Upper lobe of right lung (tissue), 1 donor: ENCODE measurements around the gene PHPT1. TPM values are rescaled to one million over a fixed set of nuclear protein-coding genes. Genes with fewer than 3 reads are reported as not detected.

Experiments
- ATAC-seq: fragments of 200-7000 bp; cut with Tn5 transposase; one replicate; pipeline ENCODE4 v1.9.1; 2020; ENCODE audit warnings: mild to moderate bottlenecking, moderate library complexity
- DNase-seq: peaks from one replicate; pipeline ENCODE4 v3.0.0-alpha.2; 2020
- H3K27ac ChIP-seq: fragments of 200-600 bp; one replicate; pipeline ENCODE4 v1.8.0; 2022
- H3K27me3 ChIP-seq: fragments of 200-600 bp; one replicate; pipeline ENCODE4 v1.8.0; 2022; ENCODE audit warnings: mild to moderate bottlenecking
- H3K36me3 ChIP-seq: fragments of 200-600 bp; one replicate; pipeline ENCODE4 v1.8.0; 2022
- H3K4me1 ChIP-seq: fragments of 200-600 bp; one replicate; pipeline ENCODE4 v1.8.0; 2022
- H3K4me3 ChIP-seq: fragments of 200-600 bp; one replicate; pipeline ENCODE4 v1.8.0; 2022; ENCODE audit warnings: mild to moderate bottlenecking
- H3K9me3 ChIP-seq: fragments of 200-600 bp; one replicate; pipeline ENCODE4 v1.8.0; 2022
- intact Hi-C: fragments of 100-400 bp; cut with DNase I; formaldehyde crosslinking; loops from one replicate; pipeline ENCODE4 v1.11.0; 2022
- total RNA-seq: library from RNA; stranded (reverse); fragmentation: NEBNext Ultra II Directional; extraction: Animal tissue kit (Norgen Biotek cat#: 25700); gene quantifications from one replicate; pipeline ENCODE4 v1.2.1, GENCODE V29; 2021
- TF ChIP-seq, protein P1 (sequence below): fragments of 200-600 bp; IDR thresholded peaks from one replicate; pipeline ENCODE4 v1.8.0; 2022; ENCODE audit warnings: antibody characterized with exemption
- donor health status: DM: no; HTN: yes; CAD: no; lungs with severe emphysema.

Gene PHPT1
- total RNA-seq, 1 donor from 2014 or later, result 82.1 TPM

DNA sequence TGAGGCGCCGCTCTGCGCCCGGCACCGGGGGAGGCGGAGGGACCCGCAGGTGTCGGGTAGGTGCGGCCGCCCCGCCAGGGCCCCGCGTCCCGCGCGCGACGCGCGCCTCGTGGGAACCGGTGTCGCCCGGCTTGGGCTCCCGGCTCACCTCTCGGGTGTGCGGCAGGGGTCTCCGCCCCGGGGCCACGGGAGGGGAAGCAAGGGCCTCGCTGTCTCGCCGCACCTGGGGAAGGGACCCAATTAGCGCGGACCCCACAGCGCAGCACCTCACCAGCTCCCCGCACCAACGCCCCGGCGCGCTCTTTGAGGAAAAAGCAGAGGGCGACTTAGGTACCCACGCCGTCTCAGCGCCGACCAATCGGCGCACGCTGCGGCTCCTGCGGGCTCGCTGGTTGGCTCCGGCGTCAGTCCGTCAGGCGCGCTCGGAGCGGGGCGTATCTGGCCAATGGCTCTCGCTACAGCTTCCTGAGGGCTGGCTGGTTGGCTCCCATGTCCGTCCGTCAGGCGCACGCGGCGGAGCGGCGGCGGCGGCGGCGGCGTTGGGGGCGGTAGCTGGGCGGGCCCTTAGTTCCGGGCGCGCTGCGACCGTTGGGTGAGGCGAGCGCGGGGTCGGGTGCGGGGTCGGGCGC is 36.9 kb downstream of the PHPT1 start, which contains the start of gene TRAF2:
TRAF2 (plus strand) TSS at position 567 of the 629 bp plus-strand sequence. CDS start 12,225 bp downstream, outside the sequence.
- peak; percentile 98 for ATAC-seq
- intact Hi-C loops, result no loop called here
- Histone ChIP-seq H3K27ac (peak within 1 kb of the TSS; percentile 81), H3K27me3 (no peaks in the 10 kb centered on the region), H3K4me3 (peak within 1 kb of the TSS; percentile 92), H3K36me3 (no peaks in the 10 kb centered on the region), H3K4me1 (peaks cover 33% of the 10 kb centered on the region), H3K9me3 (no peaks in the 10 kb centered on the region)
- TF ChIP-seq, protein P1, sequence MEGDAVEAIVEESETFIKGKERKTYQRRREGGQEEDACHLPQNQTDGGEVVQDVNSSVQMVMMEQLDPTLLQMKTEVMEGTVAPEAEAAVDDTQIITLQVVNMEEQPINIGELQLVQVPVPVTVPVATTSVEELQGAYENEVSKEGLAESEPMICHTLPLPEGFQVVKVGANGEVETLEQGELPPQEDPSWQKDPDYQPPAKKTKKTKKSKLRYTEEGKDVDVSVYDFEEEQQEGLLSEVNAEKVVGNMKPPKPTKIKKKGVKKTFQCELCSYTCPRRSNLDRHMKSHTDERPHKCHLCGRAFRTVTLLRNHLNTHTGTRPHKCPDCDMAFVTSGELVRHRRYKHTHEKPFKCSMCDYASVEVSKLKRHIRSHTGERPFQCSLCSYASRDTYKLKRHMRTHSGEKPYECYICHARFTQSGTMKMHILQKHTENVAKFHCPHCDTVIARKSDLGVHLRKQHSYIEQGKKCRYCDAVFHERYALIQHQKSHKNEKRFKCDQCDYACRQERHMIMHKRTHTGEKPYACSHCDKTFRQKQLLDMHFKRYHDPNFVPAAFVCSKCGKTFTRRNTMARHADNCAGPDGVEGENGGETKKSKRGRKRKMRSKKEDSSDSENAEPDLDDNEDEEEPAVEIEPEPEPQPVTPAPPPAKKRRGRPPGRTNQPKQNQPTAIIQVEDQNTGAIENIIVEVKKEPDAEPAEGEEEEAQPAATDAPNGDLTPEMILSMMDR, result no peak
- peak; percentile 99 for DNase-seq

DNA sequence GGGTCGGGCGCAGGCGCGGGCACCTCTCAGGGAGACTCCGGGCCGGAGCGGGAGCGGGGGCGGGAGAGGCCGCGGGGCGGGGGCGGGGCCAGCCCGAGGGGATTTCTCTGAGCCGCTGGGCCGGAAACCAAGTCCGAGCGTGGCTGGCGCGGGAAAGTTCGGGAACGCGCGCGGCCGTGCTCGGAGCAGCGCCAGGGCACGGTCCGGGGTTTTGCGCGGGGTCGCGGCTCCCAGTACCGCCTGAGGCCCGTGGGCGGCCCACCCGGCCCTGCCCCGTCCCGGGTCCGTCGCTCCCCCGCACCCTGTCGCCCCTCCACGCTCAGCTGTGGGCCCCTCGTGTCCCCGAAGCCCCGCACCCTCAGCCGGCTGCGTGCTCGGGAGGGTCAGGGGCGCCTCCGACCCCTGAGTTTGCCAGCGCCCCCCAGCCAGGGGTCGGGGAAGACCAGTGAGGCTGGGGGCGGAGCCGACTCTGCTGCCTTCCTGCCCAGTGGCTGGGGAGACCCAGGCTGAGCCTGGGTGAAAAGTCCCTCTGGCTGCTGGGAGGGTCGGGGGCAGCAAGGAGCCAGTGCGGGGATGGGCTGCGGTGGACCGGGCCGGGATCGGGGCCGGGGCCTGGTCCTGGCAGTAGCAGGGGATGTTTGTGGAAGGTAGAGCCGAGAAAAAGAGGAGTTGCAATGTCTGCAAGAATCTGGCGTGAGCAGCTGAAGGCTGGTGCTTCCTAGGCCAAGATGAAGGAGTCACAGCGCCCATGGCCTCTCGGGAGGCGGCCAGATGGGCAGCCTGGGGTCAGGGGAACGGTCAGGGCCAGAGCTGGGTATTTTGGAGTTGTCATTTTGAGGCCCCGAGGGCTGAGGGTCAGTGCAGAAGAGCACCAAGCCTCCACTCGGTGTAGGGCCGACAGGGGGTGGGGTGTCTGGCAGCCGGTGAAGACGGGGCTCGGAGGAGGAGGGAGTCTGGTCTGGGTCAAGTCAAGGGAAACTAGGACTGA is 37.7 kb downstream of the PHPT1 start:
- intact Hi-C loops, result no loop called here
- DNase-seq, result peak; percentile 71
- TF ChIP-seq, protein P1, result no peak

DNA sequence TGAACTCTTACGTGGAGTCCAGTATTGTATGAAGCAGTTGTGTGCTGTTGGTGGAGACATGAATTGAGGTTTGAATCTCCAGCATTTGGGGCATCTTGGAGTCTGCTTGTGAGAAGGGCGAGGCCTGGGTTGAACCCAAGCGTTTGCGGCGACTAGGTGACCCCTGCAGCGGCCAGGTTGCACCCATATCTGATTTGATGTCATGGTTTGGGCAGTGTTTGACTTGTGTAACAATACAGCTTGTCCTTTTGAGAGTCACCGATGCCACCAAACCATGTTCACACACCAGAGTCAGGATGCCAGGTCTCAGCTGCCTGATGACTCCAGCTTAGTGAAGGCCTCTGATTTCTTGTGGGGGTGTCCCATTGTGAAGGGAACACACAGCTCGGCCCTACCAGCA is 39.2 kb downstream of the PHPT1 start:
- Histone ChIP-seq H3K27ac (no peak overlapping the region), H3K4me3 (no peak overlapping the region), H3K9me3 (no peaks in the 10 kb centered on the region), H3K36me3 (no peaks in the 10 kb centered on the region), H3K4me1 (peaks cover 13% of the 10 kb centered on the region), H3K27me3 (no peaks in the 10 kb centered on the region)
- DNase-seq (no peak), ATAC-seq (no peak)
- TF ChIP-seq, protein P1, result no peak
- intact Hi-C loops, result no loop called here

More for the DNA sequence above, 37.7 kb downstream of the PHPT1 start:
- peak overlapping the region; percentile 81 for H3K27ac ChIP-seq
- no peaks in the 10 kb centered on the region for H3K9me3 ChIP-seq
- H3K27me3 ChIP-seq, result no peaks in the 10 kb centered on the region
- H3K4me1 ChIP-seq, result peaks cover 26% of the 10 kb centered on the region
- H3K4me3 ChIP-seq, result peak overlapping the region; percentile 92
- peak; percentile 46 for ATAC-seq
- H3K36me3 ChIP-seq, result no peaks in the 10 kb centered on the region

DNA sequence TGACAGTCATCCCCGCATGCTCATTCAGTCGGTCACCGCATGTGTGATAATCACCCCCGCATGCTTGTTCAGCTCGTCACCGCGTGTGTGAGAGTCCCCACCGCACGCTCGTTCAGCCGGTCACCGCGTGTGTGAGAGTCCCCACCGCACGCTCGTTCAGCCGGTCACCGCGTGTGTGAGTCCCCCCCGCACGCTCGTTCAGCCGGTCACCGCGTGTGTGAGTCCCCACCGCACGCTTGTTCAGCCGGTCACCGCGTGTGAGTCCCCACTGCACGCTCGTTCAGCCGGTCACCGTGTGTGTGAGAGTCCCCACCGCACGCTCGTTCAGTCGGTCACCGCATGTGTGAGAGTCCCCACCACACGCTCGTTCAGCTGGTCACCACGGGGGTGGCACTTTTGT is 40.6 kb downstream of the PHPT1 start:
- intact Hi-C loops, result no loop called here
- H3K9me3 ChIP-seq, result no peaks in the 10 kb centered on the region
- ATAC-seq (no peak), DNase-seq (no peak)
- H3K27me3 ChIP-seq, result no peaks in the 10 kb centered on the region
- H3K4me1 ChIP-seq, result peaks cover 13% of the 10 kb centered on the region
- TF ChIP-seq, protein P1, result no peak
- H3K36me3 ChIP-seq, result no peaks in the 10 kb centered on the region
- H3K4me3 ChIP-seq, result no peak overlapping the region
- H3K27ac ChIP-seq, result no peak overlapping the region

DNA sequence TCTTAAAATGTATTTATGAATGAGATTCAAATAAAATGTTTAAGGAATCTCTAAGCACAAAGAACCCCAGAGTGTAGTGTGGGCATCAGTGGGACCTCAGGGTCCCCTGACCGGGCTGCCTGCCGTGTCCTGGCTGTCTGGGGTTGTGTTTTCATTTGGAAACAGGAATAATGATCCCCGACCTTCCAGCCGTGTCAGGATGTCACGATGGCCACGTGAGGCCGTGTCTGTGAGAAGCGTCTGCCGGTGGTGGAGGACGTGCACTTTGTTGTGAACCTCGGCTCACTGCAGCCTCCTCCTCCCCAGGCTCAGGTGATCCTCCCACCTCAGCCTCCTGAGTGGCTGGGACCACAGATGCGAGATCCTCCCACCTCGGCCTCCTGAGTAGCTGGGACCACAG is 41.5 kb downstream of the PHPT1 start:
- intact Hi-C loops, result no loop called here
- Histone ChIP-seq H3K4me3 (no peak overlapping the region), H3K9me3 (no peaks in the 10 kb centered on the region), H3K27me3 (no peaks in the 10 kb centered on the region), H3K27ac (no peak overlapping the region), H3K36me3 (no peaks in the 10 kb centered on the region), H3K4me1 (peaks cover 10% of the 10 kb centered on the region)
- ATAC-seq (no peak), DNase-seq (no peak)
- TF ChIP-seq, protein P1, result no peak
